Measurements from ENCODE around the gene NEDD4L.
"Not testable (repeated sequence)": the region's sequence is repeated elsewhere in the genome, so short reads cannot be mapped to it uniquely, and the experiment has no call there.

The NEDD4L gene

DNA sequence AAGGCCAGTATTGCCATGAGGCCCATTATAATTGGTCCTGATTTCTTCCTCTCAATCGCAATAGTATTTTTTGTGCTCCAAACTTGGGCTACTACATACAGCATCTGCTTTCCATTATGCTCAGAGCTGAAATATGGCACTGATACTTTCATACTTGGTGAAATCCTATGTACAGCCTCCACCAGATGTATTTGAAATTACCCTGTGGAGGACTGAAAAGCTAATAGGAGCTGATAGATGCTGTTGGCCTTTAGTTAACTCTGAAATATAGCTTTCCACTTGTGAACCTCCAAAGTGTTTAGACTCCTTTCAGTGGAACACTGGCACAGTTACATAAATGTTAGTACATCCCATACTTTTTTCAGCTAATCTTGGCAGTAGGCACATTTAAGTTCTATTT is 205.7 kb downstream of the NEDD4L start:
- no peak for DNase-seq

DNA sequence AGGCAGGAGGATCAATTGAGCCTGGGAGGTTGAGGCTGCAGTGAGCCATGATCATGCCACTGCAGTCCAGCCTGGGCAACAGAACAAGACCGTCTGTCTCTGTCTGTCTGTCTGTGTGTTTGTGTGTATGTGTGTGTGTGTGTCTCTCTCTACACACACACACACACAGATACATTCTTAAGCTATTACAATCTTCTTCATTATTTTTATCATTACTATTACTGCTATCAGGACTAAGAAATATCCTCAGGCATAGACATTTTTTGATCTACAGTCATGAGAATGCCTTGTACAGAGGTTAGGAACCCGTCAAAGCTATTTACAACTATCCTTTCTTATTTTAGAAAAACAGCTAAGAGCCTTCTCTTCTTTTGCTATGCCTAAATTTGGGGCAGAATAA is 207.4 kb downstream of the NEDD4L start:
- DNase-seq = no peak

DNA sequence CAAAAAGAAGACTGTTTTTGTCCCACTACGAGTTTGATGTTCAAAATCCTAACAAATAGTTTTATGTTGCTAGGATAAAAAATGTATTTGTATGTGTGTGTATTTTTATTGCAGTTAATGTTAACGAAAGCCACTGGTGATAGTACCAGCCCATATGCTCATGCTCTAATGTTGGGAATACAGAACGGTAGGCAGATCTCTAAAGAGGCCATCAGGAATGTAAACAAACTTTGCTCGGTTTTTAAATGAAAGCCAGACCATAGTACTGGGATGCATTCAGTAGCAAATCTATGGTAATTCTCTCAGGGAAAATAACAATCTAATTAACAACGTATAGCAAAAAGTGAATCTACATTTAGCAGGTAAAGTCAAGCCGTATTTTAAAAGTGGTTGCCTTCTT is 208.1 kb downstream of the NEDD4L start:
- no peak for DNase-seq

DNA sequence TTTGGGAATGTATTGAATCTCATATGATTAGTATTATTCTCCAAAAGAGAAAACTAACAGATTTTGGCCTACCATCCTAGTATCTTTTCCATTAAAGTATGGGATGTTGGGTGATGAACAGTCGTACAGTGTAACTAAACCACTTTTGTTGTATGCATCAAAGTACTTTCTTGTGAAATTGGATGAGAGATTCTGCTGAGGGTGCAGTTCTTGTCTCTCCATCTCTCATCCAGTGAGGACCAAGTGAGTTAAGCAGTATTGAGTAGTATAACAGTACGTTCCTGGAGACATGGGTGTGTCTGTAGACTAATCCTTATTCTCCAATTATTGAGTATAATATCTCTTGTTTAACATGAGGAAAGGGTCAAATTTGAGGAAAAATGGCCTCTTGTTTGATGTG is 209.3 kb downstream of the NEDD4L start:
- no peak for DNase-seq

DNA sequence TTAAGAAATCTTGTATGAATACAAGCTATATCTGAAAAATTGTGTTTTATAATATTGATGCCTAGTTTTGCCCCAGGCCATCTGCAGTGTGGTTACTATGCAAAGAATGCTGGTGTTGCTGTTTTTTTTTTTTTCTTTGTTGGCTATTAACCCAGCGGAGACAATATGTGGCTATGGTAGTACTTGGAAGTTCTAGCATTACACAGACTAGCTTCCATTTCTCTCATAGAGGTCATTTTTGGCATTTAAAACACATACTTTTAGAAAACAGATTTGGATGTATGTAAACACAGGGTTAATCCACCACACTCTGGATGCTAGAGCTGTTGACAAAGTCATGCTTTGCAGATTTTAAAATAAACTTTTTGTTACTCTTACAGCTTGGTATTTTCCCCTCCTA is 209.8 kb downstream of the NEDD4L start:
- no peak for DNase-seq

DNA sequence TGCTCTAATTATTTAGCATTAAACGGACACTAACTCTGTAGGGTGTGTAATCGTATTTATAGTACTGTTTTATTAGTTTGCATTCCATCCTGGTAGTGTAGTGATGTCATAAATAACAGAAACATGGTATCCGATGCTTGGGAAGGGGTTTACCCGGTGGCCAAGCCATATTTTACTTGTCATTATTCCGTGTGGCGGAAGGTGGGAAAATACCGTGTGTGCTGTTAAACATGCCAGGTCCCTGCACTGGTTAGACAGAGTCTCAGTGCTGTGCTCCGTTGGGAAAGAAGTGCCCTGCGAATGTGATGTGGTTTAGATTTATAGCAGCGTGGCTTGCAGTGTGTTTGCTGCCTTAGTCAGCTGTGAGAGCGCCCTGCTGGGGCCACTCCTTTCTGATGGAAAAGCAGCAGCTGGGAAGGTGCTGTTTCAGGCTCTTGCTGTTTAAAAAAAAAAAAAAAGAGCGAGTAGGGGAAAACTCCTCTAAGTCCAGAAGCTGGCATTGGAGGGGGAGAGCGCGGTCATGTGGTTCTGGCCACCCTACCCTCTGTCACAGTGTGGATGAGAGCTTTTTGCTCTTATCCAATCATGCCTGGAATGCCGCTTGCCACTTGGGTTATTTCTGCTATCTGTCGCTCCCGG is 211.0 kb downstream of the NEDD4L start:
- no peak for DNase-seq

DNA sequence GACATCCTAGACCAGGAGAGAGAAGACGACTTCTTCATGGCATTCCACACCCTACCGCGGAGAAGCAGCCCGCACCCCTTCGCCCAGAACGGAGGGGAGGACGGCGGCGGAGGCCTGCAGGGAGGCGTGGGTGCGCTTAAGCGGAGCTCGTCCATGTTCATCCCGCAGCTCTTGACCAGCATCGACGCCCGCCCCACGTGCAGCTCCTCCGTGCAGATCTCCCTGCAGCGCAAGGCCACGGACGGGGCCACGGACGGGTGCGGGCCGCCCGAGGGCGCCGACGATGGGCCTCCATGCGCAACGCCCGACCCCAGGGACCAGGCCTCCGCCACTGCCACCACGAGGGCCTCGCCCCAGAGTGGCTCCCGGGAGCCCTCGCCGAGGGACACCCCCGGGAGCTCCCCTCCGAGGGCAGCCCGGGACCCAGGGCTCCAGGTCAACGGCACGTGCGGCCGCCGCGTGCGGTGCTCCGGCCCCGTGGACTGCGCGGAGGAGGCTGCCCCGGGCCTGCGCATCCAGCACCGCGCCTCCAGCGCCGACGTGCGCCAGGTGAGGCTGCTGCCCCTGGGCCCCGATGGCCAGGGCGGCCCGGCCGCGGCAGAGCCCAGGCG is 211.8 kb downstream of the NEDD4L start:
- DNase-seq = no peak

DNA sequence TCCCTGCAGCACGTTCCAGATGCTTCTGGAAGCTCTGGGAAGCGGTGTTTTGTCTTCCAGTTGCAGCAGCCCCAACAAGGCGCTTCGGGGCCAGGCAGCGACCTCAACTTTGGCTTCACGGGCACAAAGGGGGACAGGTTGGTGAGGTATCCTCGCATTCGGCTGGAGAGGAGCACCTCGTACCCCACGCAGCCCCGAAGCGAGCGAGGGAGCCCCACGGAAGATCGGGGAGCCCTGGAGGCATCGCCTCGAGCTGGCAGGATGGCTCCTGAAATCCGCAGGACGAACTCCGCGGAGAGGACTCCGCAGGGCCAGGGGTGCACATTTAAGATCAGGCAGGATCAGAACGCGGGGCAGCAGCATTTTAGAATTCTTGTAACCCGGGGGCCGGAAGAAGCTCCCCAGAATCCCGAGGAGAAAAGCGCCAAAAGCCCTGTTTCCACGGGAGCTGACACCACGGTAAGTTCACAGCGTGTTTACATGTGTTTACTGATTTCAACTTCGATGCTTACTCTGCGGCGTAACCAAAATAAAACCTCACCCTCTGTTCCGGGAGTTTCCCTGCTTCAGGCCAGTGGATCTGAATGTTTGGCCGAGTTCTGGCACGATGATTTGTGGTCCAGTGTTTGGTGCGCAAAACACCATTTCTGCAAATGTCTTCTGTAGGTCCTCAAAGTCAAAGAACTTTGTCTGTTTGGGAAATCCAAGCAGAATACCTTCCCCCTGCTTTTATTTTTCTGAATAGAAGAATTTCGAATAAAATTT is 212.5 kb downstream of the NEDD4L start:
- DNase-seq = no peak

DNA sequence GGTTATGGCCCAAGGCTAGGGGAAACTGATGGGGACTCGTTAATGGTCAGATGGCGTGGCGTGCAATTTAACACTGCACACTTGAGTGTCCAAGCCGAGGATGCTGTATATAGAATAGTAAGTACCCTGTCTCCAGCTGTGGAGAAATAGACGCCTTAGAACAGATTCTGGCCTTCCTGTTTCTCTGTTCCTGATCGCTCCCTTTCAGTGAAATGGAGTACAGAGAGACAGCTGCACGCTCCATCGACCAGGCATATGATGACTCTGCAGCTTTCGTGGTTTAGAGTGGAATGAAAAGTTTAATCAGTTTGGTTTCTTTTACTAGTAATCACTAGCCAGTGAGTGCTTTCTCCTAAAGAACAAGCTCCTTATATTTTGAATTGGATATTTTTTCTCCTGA is 213.4 kb downstream of the NEDD4L start:
- DNase-seq = no peak

DNA sequence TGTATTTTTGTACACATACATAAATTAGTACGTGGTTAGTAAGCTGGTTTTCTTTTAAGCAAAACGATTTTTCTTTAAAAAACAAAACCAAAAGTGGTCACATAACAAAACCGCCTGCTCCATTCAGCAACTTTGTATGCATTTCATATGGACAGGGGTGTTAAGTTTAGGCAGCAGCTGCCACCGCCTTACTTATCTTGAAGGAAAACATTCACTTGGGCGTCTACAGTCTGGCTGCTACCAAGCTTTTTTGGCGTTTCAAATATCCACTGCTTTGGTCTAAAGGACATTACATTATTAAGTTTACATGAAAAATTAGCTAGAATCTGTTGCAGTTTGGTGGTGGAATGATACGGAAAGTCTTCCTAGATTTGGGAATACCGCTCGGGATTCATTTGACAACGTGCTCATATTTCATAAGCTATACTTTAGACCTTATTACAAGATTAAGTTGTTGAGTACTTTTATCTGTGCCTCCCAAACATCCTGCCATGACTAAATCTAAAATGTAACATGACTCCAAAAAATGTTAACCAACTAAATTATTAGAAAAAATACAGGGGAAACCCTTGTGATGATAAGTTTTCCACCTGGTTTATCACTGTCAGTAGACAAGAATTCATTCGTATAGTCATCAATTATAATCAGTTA is 214.8 kb downstream of the NEDD4L start:
- no peak for DNase-seq

DNA sequence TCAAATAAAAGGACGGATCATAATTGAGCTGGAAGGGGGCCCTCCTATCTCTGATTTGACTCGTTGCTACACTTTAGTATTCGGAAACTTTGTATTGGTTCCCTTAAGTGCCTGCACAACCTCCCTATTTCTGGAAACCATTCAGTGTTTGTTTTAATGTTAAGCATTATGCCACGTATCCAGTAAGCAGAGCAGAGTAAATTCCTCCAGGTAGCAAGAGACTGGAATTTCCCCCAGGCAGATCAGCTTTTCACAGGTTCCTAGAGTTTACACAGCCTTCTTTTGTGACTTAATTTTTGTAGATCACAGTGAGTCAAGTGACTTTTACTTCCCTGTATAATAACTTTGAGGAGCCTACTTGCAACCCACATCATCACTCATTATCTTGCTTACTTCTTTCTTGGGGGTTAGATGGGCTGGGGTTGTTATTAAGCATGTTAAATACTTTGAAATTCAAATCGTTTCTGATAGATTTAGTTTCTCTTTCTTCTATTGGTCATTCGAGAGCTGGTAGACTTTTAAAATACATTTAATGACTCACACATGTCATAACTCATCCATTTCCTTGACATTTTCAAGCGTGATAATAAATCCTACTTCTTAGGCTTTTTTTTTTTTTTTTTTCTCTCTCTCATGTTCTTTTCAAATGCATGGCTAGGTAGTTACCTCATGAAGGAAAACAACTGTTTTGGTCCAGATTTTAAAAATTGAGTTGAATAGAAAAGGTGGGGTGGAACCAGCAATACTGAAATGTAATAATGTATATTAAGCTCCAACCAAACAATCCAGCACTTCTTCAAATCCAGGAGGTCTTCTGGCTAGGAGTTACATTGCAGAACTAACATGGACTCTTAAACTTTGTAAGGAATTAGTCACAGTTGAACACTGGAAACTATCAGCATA is 219.3 kb downstream of the NEDD4L start:
- DNase-seq = no peak

DNA sequence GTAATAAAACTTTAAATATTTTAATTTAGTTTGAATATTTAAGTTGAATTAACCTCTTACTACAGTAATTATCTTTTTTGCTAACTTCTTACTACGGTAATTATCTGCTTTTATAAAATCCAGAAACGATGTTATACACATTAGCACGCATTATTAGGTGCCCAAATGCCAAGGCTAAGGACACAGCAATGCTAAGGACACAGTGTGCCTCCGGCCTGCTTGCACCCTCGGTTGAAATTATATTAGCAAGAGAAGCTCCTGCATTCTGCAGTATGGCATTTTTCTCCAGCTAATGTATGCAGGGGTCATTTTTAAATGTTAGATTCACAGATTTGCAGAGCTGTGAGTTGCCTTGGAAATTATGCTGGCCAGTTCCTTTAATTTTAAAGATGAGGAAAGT is 220.0 kb downstream of the NEDD4L start:
- DNase-seq = no peak

DNA sequence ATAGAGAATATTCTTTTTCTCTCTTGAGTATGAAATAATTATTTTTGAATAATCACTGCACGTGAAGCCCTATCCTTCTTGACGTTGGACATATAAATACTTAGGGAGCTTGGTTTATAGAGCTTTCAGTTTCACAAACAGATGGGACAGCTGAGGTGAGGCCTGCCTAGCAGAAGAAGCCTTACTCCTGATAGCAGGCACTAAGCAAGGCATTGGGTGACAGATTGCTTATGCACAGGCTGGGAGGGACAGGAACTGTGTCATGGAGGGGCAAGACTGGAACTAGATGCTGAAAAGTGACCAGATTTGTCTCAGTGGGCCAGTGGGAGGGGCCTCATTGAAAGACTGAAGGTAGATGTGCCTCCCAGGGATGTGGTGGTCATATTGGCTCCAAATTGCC is 220.8 kb downstream of the NEDD4L start:
- DNase-seq = no peak

DNA sequence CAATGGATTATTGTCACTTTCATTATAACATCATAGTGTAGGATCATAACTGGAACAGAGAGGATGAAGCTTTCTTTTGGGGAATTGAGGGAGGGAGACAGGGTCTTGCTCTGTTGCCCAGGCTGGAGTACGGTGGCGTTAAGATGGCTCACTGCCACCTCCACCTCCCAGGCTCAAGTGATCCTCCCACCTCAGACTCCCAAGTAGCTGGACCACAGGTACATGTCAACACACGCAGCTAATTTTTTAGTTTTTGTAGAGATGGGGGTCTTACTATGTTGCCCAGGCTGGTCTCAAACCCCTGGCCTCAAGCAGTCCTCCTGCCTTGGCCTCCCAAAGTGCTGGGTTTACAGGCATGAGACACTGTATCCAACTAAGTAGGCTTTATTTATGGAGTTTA is 221.5 kb downstream of the NEDD4L start:
- DNase-seq = not testable (repeated sequence)

DNA sequence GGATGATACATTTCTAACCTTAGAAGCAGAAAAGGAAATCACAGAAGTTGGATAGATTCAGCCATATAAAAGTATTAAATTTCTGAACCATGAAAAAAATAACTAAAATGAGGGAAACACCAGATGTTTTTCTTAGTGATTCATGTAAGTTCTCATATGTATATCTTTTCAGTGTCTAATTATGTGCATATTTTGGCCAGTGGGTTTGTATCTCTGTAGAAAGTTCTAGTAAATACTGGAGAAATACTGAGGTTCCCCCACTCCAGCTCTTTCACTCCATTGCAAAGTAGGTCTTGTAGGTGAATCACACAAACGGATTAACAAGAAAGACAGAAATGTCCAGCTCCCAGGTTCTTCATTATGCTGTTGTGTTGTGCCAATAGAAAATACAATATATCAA is 222.3 kb downstream of the NEDD4L start:
- no peak for DNase-seq

DNA sequence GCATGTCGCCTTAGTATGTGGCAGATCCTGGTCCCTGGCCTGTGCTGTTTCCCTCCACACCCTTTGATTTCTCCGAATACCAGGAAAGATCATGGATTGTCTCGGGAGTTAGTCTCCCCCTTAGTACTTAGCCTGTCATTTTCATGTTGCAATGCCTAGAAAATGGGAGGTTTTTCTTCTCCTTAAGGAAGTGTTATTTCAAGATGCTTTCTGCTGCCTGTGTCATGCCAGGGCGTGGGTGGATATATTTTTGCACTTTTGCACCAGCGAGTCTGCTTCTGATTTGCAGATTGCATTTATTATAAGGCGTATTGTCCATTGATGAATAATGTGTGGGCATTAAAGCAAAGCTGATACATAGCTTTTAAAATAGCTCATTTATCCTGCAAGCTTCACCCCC is 223.5 kb downstream of the NEDD4L start:
- no peak for DNase-seq

DNA sequence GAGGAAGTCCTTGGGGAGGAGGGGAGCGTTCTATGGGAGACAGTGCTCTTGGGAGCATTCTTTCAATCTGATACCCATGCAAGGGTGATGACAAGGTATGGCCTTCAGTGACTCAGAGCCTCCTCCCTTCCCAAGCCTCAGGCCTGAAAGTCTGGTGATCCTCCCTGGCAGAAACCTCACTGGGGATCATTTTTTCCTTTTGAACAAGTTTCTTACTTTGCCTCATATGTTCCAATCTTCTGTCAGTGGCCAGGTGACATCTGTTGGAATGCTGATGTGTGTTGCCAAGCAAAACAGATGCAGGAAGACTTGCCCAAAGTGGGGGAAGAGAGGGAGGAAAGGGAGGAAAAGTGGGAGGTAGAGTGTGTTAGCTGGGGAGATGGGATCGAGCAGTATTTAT is 224.8 kb downstream of the NEDD4L start:
- DNase-seq = no peak

DNA sequence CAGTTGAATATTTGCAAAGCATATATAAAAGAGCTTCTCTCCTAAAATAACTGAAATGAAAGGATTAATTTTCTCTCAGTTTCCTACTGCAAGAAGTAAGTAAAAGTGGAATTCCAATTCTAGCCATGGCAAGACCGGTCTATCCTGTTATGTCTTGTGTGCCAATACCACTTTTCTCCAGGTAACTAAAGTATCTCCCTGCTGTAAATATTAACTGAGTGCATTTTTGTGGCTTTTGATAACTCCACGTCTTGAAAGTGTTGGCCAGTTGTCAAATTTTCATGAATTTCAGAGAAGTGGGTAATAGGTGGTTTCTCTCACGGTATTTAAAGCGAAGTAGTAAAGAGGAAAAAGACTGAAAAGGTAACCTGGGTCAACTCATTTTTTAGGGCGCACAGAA is 225.9 kb downstream of the NEDD4L start:
- no peak for DNase-seq

DNA sequence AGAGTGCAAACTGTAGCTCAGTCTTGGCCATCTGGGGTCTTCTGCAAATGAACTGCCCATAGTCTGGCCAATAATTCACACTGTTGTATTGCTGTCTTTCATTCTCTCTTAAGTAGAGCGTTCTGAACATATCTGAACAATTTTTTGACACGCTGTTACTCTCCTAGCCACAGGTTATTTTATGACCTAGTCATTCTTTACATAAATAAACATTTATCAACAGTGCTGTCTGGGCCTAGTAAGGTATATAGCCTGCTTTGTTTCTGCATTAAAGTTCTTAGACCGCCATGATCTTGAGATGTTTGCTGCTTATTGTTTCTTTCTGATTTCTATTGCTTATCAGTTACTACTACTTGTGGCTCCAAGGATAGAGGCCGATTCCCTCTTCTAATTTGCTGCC is 226.4 kb downstream of the NEDD4L start:
- DNase-seq = no peak

DNA sequence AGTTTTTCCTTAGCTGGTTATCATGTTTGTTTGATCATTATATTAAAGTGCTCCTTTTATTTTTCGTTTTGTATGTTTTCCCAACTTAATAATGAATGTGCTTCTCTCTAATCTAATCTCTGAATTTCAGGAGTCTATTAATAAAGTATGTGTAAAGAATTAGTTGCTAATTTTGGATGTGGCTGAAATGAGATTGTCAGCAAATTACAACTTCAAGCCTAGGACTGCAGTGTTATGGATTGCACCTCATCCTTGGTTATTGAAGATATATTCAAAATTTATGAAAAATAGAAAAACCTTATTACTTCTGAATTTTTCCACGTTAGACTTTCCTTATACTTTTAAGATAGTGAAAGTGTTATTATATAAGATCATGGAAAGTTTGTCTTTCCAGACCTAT is 227.7 kb downstream of the NEDD4L start:
- DNase-seq = no peak

DNA sequence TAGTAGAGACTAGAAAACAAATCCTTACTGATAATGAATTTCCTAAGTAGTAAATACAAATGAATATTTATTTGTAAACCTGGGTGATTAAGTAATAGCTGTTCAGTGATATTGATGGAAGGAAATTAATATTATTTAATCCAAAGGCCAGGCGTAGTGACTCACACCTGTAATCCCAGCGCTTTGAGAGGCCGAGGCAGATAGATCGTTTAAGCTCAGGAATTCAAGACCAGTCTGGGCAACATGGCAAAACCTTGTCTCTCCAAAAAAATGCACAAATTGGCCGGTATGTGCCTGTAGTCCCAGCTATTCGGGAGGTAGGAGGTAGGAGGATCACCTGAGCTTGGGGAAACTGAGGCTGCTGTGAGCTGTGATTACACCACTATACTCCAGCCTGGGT is 228.2 kb downstream of the NEDD4L start:
- DNase-seq = no peak

DNA sequence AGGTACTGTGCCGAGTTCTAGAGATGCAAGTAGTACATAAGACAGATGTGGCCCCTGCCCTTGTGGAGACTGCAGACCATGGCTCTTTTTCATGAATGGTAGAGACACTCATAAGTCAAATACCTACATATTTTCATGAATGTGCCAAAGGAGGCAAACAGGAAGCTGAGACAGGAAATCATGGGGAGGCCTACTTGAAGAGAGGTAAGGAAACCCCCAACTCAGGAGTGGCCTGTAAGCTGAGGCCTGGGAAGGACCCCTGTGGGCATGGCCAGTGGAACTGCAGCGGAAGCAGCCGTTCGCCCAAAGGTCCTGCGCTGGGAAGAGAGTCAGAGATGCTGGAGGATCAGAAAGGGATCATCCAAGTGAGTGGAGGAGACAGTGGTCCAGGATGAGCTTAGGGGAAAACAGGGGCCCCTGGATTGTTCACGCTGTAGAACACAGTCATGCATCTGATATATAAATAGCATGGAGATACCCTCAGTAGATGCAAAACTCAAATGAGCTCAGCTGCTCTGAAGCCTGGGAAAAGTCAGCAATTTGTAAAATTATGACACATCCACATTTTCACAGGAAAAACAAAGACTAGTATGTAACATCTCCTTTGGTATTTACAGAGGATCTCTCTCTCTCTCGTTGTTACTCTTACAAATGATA is 228.9 kb downstream of the NEDD4L start:
- DNase-seq = no peak
